Activated CD4-positive, alpha-beta T cell treated with anti-CD3 and anti-CD28 coated beads for 1 hour (primary cell): ENCODE measurements around the gene WTAP.
"Not testable (repeated sequence)": the region's sequence is repeated elsewhere in the genome, so short reads cannot be mapped to it uniquely, and the experiment has no call there.

Experiments
- DNase-seq: peaks from one replicate; pipeline ENCODE4 v3.0.0-alpha.2; 2020

WTAP gene

DNA sequence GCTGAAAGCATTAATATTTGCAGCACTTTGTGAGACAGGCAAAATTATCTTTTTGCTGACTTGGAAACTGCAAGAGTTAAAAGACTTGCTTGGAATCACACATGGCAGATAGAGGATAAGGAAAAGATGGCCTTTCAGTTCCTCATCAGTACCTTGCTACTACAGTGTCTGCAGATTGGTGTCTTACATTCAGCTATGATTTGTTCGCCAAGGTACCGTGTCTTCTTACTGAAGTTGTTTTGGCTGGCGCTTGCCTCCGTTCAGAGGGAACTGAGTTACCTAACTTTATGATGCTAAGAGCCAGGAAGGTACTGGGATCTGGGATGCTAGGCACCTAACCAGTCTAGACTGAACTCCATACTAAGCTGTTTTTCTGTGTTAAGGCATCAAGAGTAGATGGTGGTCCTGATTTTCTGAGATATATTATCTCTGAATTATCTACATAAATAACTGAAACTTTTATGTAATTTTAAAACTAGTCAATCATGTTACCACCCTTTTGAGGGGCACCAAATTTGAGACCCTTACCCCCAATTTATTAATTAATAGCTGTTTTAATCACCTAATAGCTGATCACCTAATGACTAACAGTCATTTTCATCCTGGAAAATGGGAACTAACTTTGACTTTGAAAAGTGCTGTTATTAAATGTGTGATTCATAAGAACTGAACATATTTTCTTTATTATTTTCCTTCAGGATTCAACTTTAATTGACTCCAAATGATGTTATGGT lies 2.5 kb downstream of the WTAP start:
- no peak for DNase-seq

DNA sequence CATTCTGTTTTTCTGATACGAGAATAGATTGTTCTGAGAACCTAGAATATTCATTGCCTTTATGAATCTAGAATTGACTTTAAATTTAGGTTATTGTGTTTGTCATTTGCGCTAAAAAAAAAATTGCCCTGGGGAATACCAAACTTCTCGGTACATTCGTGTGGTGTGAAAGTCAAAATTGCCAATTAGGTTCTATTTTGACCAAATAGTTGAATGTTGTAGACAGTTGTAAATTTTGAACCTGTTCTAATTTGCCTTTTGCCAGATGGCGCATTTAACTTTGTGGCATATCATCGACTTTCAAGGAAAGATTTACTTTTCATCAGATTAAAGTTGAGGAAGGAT lies 3.0 kb downstream of the WTAP start:
- DNase-seq, result no peak

DNA sequence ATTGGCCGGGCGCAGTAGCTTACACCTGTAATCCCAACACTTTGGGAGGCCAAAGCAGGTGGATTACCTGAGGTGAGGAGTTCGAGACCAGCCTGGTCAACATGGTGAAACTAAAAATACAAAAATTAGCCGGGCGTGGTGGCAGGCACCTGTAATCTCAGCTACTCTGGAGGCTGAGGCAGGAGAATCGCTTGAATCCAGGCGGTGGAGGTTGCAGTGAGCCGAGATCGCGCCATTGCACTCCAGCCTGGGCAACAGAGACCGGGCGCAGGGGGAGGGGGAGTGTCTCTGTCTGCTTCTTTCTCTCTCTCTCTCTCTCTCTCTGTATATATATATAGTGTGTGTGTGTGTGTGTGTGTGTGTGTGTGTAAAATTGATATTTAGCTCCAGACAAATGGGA lies 5.2 kb downstream of the WTAP start:
- not testable (repeated sequence) for DNase-seq

DNA sequence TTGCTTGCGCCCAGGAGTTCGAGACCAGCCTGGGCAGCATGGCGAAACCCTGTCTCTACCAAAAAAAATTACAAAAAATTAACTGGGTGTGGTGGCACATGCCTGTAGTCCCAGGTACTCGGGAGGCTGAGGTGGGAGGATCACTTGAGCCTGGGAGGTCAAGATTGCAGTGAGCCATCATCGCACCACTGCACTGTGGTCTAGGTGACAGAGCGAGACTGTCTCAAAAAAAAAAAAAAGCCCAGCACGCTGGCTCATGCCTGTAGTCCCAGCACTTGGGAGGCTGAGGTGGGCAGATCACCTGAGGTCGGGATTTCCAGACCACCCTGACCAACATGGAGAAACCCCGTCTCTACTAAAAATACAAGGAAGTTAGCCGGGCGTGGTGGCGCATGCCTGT lies 6.1 kb downstream of the WTAP start:
- DNase-seq, result not testable (repeated sequence)

DNA sequence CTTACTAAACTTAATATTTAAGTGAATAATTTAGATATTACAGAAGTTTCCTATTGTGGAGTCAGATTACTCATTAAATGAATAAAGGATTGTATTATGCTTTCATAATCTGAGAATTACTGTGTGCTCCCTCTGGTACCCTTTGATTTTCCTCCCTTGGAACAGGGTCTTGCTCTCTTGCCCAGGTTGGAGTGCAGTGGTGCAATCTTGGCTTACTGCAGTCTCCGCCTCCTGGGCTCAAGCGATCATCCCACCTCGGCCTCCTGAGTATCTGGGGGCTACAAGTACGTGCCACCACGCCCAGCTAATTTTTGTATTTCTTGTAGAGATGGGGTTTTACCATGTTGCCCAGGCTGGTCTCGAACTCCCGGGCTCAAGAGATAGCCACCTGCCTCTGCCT lies 9.6 kb downstream of the WTAP start:
- DNase-seq, result no peak

DNA sequence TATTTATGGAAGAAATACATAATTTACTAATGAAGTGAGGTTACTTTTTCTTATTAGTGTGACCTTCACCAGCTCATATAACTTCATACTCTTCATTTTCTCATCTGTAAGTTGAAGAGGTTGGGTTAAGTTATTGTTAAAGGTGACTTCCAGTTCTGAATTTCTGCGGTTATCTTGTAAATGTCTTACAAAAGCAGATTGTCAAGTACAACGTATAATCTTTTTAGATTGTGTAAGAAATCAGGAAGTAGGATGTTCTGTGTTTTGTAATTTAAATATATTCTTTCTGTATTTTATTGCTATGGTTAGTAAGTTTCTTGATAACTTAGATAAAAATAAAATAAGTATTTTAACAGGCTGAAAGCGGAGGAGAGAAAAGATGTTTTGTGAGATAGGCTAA lies 12.0 kb downstream of the WTAP start:
- no peak for DNase-seq

DNA sequence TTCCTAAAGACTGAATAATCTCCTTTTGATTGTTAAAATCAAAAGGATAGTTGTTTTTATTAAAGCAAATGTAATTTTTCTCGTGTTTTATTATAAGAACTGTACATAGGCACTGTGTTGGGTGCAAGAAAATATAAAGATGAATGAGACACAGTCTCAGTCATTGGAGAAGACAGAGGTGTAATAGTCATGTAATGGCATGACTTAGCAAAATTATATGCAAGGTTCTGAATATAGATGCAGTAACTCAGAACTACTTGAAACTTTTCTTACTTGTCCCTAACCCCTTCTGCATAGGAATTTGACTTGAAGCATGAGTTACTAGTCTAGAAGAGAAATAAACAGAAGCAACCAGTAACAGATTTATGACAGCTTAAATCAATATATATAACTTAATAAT lies 14.9 kb downstream of the WTAP start:
- no peak for DNase-seq

DNA sequence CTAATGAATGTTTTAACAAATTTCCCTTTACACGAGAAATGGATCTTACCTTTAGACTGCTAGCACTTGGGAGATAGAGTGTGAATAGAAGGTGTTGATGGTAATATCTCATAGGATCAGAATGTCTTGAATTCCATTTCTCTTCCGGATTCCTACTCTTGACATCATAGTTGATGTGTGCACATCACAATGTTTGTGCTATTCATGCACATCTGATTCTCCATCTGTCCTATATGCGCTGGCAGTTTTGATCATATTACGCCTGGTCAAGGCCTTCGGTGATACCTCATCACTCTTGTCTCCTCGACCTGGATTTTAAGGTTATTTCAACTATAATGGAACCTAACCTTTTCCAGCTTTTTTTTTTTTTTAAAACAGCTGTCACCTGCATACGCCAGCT lies 17.8 kb downstream of the WTAP start:
- no peak for DNase-seq

DNA sequence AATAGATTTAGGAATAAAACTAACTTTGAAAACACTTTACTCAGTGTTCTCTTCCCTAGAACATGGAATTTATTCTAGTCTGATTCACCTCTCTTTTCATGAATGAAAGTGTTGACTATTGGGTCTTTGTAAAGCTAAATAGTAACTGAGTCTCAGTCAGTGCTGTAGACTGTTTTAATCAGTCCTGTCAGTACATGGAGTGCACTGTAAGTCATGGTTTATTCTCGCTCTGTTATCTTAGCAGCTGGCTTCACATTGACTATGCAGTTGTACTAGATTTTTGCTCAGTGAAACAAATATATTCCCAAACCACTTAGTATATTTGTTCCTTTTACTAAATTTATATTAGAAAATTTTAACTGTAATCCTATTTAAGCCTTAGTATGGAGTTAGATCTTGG lies 19.5 kb downstream of the WTAP start:
- no peak for DNase-seq

DNA sequence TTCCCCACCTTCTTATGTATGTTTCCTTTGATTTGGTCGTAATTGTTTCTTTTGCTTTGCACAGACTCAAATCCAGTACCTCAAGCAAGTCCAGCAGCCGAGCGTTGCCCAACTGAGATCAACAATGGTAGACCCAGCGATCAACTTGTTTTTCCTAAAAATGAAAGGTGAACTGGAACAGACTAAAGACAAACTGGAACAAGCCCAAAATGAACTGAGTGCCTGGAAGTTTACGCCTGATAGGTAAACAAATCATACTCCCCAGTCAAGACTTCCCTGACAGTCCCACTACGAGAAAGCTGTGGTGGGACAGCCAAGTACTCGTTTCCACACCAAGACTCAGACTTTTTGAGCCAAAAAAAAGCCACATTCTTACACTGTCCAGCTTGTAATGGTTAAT lies 20.8 kb downstream of the WTAP start:
- not testable (repeated sequence) for DNase-seq

DNA sequence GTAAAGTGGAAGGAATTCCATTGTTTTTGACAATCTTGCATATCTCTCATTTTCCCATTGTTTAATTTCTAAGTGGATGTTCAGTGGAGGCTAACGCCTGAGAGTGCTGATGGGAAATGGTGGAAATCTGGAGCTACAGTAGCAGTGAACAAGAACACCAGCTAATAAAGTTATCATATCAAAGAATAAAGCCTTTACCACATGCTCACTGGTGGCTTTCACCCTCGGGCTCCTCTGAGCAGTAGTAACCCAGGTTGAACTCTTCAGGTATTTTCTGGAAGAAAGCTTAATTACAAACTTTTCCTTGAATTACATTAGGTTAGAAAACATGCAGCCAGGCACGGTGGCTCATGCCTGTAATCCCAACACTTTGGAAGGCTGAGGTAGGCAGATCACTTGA lies 24.1 kb downstream of the WTAP start:
- no peak for DNase-seq

DNA sequence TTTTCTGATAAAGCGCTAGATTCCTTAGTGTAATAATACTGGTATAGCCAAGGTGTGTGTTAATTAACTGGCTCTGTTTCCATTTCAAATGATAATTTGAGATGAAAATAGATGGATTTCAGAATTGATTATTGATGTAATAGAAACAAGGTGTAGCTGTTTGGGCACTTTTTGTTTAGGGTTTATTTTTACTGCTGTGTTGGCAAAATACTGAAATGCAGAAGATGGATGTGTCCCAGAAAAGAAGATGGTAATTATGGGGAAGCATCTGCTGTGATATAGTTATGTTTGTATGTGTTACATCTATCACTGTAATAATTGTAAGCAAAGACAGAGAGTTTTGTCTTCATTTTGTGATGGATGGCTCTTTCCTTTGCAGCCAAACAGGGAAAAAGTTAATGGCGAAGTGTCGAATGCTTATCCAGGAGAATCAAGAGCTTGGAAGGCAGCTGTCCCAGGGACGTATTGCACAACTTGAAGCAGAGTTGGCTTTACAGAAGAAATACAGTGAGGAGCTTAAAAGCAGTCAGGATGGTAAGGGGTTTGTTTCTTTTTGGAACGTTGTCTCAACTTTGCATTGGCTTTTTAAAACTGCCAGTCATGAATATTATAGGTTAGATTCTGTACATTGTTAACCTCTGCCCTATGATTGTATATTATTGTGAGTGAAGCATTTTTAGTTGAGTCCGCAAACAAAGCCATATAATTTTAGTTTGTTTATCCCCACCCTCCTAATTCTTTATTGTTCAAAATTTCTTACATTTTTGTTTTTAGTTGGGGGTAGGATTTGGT lies 26.0 kb downstream of the WTAP start:
- no peak for DNase-seq

DNA sequence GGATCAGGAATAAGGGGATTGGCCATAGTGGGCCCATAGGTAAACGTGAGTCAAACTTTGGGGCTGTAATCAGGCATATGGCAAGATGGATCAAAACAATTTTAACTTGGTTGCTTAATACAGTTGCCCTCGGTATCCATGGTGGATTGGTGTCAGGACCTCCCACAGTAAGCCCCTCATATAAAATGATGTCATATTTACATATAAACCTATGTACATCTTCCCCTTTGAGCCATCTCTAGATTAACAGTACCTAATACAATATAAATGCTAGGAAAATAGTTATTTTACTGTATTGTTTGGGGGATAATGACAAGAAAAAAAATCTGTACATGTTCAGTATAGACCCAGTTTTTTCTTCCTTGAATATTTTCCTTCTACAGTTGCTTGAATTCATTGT lies 27.1 kb downstream of the WTAP start:
- no peak for DNase-seq

DNA sequence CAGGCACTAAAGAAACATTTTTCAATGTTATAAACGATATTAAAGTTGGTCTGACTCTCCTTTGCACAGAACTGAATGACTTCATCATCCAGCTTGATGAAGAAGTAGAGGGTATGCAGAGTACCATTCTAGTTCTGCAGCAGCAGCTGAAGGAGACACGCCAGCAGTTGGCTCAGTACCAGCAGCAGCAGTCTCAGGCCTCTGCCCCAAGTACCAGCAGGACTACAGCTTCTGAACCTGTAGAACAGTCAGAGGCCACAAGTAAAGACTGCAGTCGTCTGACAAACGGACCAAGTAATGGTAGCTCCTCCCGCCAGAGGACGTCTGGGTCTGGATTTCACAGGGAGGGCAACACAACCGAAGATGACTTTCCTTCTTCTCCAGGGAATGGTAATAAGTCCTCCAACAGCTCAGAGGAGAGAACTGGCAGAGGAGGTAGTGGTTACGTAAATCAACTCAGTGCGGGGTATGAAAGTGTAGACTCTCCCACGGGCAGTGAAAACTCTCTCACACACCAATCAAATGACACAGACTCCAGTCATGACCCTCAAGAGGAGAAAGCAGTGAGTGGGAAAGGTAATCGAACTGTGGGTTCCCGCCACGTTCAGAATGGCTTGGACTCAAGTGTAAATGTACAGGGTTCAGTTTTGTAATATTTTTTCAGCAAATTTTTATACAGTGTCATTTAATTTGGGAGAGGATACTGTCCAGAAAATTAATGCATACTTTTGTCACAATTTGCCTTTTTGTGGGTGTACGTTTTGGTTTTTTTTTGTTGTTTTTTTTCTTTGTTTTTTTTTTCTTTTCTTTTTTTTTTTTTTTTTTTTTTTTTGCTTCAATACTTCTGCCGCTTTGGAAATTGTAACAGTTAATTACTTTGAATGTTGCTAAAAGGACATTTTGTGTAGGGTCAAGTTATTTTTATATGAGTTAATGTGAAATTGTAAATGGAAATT lies 27.9 kb downstream of the WTAP start:
- DNase-seq, result no peak

DNA sequence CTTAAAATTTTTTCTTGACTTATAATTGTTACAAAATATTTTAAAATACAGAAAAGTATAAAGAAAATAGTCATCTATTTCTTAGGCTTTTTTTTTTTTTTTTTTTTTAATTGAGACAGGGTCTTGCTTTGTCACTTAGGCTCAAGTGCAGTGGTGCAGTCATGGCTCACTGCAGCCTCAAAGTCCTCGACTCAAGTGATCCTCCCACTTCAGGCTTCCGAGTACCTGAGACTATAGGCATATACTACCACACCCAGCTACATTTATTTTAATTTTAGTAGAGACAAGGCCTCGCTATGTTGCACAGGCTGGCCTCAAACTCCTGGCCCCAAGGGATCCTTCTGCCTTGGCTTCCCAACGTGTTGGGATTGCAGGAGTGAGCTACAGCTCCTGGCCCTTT lies 29.2 kb downstream of the WTAP start:
- DNase-seq, result no peak

DNA sequence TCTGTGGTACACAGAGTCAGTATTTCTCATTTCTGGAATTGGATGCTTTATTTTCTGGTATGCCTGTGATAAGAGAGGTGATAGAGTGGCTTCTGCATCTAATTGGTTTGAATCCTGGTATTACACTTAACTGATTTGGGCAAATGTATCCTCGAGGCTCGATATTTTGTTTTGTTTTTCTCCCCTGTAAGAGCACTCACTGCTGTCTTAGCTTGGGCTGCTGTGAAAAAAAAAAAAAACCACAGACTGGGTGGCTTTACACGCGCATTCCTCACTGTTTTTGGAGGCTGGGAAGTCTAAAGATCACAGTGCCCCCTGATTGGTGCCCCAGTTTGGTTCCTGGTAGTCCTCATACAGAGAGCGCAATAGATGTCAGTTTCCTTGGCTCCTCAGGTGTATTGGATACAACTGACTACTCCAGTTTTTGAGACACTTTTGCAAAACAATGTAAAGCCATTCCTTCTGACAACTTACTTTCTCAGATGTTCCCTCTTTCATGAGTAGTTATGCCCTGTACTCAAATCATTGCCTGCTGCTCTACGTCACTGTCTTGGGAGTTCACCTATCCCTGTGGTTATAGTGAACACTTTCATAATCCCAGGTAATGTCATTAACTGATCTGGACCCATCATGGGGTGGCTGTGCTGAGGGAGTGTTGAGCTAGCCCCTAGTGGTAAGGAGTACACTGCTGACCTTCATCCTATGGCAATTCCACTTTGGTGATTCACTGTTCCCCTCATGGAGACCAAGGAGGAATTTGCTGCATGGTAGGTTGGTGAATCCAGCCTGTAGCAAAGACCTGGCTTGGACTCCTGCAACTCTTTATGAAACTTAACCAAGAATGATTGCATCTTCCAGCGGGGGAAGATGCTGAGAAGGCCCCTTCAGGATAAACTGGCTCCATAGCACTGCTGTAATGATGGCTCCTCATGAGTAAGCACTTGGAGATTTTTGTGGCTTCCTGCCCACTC lies 31.0 kb downstream of the WTAP start:
- no peak for DNase-seq

DNA sequence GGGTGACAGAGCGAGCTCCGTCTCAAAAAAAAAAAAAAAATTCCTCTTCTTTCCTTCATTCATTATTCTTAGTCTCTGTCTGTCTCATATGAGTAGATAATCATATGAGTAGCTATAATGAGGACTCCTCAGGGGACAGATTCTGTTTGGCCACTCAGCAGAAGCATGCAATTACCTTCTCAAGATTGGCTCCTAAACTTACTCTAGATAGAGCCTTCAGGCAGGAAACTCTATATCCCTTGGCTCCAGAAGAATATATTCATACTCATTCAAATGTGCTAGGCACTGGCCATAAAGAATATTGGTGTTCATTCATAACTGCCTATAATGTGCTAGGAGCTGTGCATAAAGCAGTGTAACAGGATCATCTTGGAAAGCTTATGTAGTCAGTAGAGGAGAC lies 32.3 kb downstream of the WTAP start:
- no peak for DNase-seq

DNA sequence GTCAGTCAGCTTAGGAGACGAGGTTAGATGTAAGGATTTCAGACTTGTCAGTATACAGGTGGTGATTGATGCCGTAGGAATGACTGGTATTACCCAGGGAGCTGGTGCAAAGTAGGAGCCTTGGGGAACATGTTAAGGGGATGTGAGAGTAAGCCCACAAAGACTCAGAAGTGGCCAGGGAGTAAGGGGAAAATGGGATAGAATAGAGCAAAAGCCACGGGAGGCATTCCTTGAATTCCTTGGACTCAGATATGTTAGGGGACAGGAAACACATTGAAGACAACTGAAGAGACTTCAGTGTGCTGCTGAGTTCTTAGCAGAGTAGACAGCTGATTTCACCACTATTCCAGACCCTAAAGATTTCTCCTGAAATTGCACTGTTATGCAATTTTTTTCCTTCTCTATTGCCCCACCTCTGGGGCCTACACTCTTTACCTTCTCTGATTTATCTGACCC lies 33.3 kb downstream of the WTAP start:
- DNase-seq, result no peak

DNA sequence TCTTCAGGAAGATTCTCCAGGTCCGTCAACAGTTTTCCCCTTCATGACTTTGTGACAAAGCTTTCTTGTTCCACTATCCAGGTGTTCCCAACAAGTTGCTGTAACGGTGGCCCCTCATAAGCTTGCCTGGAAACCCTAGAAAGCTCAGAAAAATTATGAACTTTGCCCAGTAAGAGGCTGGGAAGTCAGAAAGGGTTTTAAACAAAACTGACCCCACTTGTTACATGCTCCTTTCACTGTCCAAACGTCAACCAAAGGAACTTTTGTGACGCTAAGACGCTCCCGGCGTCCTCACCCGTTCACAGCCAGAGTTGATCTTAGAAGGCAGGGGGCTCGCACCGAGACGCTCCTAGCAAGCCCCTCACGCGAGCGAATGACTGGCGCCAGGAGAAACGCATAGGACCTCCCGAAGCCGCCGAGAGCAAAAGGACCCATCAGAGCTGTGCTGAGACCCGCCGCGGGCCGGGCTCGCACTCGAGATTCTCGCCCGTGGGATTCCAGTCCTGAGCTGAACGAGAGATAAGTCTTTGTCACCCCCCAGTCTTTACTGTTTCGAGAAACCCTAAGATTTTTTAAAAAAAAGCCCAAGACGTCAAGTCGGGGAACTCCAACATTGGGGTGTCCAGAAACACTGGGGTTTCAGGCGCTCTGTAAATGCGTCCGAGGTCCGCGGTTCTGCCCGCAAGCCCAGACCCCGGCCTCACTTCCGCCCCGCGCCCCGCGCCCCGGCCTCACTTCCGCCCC lies 34.0 kb downstream of the WTAP start:
- DNase-seq, result no peak

DNA sequence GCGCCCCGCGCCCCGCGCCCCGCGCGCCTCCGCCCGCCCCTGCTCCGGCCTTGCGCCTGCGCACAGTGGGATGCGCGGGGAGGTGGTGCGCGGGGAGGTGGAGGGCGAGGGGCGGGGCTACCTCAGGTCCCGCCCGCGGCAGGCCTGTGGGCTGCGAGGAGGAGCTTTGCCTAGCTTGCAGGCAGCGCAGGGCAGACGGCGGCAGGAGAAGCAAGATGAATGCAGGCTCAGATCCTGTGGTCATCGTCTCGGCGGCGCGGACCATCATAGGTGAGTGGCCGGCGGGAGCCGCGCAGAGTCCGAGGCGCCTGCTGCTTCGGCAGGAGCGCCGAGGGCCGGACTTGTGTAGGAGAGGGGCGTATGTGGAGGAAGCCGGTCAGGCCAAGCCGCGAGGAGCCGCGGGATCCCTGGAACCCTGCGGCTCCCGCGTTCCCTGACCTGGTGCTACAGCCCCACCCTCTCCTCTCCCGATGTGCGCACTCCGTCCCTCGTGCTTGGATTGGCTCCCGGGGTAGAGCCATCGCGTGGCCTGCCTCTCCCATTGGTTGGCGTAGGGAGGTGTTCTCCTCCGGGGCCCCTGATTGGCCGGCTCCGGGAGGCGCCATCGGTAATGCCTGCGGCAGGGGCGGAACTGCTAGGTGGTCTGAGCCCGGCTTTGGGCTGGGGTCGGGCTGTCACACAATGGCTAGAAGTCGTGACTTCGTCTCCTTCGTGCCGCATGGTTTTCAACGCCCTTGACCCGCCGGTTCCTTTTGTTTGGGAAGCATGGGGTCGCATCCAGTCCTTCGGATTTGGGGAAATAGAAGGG lies 34.8 kb downstream of the WTAP start, which contains the start of gene ACAT2:
TSS of gene ACAT2 (plus strand) at position 173 of the 808 bp plus-strand sequence. CDS start at position 216, 43 bp downstream.
- peak; percentile 87 for DNase-seq
